Epithelial cell of proximal tubule (primary cell): ENCODE data around the gene ANK3. TPM values are rescaled to one million over a fixed set of nuclear protein-coding genes. Genes with fewer than 3 reads are reported as not detected.

Experiments
- DNase-seq: peaks from one replicate; pipeline ENCODE4 v3.0.0-alpha.2; 2011; ENCODE audit warnings: low read depth
- H3K4me3 ChIP-seq: 2 replicates; pipeline ENCODE4 v1.5.1; 2011; ENCODE audit warnings: low read depth, mild to moderate bottlenecking, low read length
- total RNA-seq: library from RNA; depleted of rRNA; stranded (reverse); fragments of >200 nt; gene quantifications from 2 replicates; pipeline ENCODE4 v1.2.3, GENCODE V29; 2015
- TF ChIP-seq, protein P1 (sequence below): conservative IDR thresholded peaks from 2 replicates; pipeline ENCODE4 v1.5.1; 2012; ENCODE audit warnings: low read depth, mild to moderate bottlenecking, low read length

Gene ANK3
- total RNA-seq, 1 donor from 2014 or later = 6.6 TPM

DNA sequence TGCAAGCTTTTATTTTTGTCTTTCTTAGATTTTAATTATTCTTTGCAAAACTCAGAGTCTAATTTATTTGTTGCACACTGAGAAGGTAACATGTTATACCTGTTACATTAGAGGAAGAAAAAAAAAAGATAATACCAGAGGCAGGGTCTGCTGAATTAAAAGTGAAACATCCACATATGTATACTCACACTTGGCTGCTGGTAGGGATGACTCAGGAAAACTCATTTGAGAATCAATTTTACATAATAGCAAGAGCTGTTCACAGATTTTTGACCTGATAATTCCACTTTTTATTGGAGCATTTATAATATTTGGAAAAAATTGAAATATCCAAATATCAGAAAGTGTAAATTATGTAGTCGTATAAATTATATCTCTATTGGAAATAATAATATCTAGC lies 405.3 kb downstream of the ANK3 start:
- H3K4me3 ChIP-seq = no peak overlapping the region
- TF ChIP-seq, protein P1, sequence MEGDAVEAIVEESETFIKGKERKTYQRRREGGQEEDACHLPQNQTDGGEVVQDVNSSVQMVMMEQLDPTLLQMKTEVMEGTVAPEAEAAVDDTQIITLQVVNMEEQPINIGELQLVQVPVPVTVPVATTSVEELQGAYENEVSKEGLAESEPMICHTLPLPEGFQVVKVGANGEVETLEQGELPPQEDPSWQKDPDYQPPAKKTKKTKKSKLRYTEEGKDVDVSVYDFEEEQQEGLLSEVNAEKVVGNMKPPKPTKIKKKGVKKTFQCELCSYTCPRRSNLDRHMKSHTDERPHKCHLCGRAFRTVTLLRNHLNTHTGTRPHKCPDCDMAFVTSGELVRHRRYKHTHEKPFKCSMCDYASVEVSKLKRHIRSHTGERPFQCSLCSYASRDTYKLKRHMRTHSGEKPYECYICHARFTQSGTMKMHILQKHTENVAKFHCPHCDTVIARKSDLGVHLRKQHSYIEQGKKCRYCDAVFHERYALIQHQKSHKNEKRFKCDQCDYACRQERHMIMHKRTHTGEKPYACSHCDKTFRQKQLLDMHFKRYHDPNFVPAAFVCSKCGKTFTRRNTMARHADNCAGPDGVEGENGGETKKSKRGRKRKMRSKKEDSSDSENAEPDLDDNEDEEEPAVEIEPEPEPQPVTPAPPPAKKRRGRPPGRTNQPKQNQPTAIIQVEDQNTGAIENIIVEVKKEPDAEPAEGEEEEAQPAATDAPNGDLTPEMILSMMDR = no peak
- DNase-seq = no peak

DNA sequence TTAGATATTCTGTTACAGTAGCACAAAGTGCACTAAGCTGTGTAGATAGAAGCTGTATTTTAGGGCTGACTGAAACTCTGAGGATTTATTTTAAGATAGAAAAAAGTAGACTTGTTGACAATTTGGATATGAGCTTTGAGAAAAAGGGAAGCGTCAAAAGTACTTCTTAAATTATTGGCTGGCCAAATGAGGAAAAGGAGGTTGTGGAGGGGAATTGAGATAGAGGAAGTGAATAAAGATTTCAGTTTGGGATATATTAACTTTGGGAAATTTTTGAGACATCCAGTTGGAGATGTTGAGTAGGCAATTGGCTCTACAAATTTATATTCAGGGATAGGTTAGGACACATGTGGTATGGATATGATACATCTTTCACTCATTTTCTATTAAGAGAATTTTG lies 409.3 kb downstream of the ANK3 start:
- H3K4me3 ChIP-seq = no peak overlapping the region
- no peak for DNase-seq
- TF ChIP-seq, protein P1 = no peak

DNA sequence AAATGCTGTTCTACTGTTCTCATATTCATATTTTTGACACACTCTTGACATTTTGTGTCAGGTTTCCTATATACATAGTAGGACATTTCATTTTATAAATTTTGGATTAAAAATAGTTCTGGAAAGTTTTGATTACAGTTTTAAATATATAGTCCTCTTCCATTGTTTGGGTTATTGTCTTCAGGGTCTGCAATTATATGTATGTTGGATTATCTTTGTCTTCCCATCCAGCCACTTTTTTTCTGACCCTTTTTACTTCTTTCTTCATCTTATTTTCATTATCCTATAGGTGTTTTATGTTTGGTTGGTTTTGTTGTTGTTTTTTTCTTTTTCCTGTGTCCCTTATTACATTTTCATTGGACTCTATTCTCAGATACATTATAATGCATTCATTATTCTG lies 412.2 kb downstream of the ANK3 start:
- DNase-seq = no peak
- TF ChIP-seq, protein P1 = no peak
- H3K4me3 ChIP-seq = no peak overlapping the region

DNA sequence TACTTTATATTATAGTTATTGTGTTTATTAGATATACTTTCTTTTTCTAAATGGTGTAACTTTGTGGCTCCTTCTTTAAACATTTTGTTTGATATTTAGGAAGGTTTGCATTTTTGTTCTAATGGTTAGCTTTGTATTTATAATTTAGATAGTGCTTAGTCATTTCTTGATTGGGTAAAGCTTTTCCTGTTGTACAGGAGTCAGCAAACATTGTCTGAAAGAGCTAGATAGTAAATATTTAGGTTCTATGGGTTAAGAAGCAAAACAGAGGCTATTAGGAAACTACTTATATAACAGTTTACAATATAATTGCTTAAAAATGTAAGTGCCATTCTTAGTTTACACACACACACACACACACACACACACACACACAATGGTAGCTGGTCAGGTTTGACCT lies 412.8 kb downstream of the ANK3 start:
- H3K4me3 ChIP-seq = no peak overlapping the region
- TF ChIP-seq, protein P1 = no peak
- no peak for DNase-seq
